Psoas muscle (tissue), 8 donors: ENCODE data around the gene TPI1. TPM values are rescaled to one million over a fixed set of nuclear protein-coding genes. Genes with fewer than 3 reads are reported as not detected.
A peak's percentile ranks its signal among the peaks of the same experiment; 100 is the strongest.

Experiments used
- ATAC-seq, 4 donors: fragments of 200-7000 bp; cut with Tn5 transposase; one replicate each; pipeline ENCODE4 v1.9.1; 2020; ENCODE audit warnings: moderate library complexity in 3 of 4, mild to moderate bottlenecking in 2 of 4
- DNase-seq, 2 donors: peaks; one replicate each; pipeline ENCODE4 v3.0.0-alpha.2; 2020
- H3K27ac ChIP-seq: fragments of 200-600 bp; one replicate; pipeline ENCODE4 v1.8.0; 2022
- H3K27me3 ChIP-seq, 3 donors: fragments of 200-600 bp in 1 of 3; one replicate each; pipeline versions ENCODE4 v1.6.1 to v1.8.0; 2013 to 2022; ENCODE audit warnings: low read length in 2 of 3, mild to moderate bottlenecking in 2 of 3, moderate library complexity in 1 of 3; ENCODE audit not compliant: insufficient read depth in 3 of 3
- H3K36me3 ChIP-seq, 2 donors: fragments of 200-600 bp in 1 of 2; one replicate each; pipeline versions ENCODE4 v1.6.1 to v1.8.0; 2013 to 2022; ENCODE audit warnings: low read depth in 1 of 2, mild to moderate bottlenecking in 1 of 2, moderate library complexity in 1 of 2; ENCODE audit not compliant: insufficient read depth in 1 of 2
- H3K4me1 ChIP-seq: fragments of 200-600 bp; one replicate; pipeline ENCODE4 v1.8.0; 2022
- H3K4me3 ChIP-seq: fragments of 200-600 bp; one replicate; pipeline ENCODE4 v1.8.0; 2022; ENCODE audit warnings: mild to moderate bottlenecking
- H3K9me3 ChIP-seq: fragments of 200-600 bp; one replicate; pipeline ENCODE4 v1.8.0; 2022
- CTCF ChIP-seq: fragments of 200-600 bp; IDR thresholded peaks from one replicate; pipeline ENCODE4 v1.8.0; 2022; ENCODE audit warnings: antibody characterized with exemption
- WGBS, 3 donors: extraction: QIAGEN DNeasy Blood & Tissue Kit; methylation state at CpG; one replicate each; pipeline versions ENCODE4 v1.1.6 to v1.1.7; 2013; 5-methylcytosine and 5-hydroxymethylcytosine counted together
- intact Hi-C, 2 donors: fragments of 100-400 bp; cut with DNase I; formaldehyde crosslinking; loops; one replicate each; pipeline versions ENCODE4 v1.11.0 to v1.14.2; 2022
- polyA plus RNA-seq, 3 donors: library from polyadenylated mRNA; stranded (reverse); fragments of 200-250 nt; gene quantifications; one replicate each; pipeline ENCODE4 v1.2.3, GENCODE V29; 2013
- total RNA-seq, 4 donors: library from RNA; stranded (reverse); fragmentation: NEBNext Ultra II Directional in 2 of 4; extraction: Animal tissue kit (Norgen Biotek cat#: 25700) in 2 of 4; gene quantifications; one replicate each; pipeline versions ENCODE4 v1.2.1 to v1.2.4, GENCODE V29; 2021 to 2023
- donor health status: healthy with polysubstance abuse.
- donor health status: DM: no; HTN: no; CAD: no; lungs with moderate emphysema.
- donor health status: Bipolar disorder and iron deficiency.
- donor health status: healthy.
- donor health status: DM: yes; HTN: yes; CAD: no.
- donor health status: DM: no; HTN: no; CAD: no.
- donor health status: DM: no; HTN: no; CAD: no.
- donor health status: DM: yes; HTN: yes; CAD: no.

Gene TPI1
- total and polyA plus RNA-seq, 7 donors, result 537 to 952 (median 699) TPM

- no peak for ATAC-seq
These were observed 27.7 kb upstream of the TPI1 start for GRCh38 chr12:6839482-6840201.

DNA sequence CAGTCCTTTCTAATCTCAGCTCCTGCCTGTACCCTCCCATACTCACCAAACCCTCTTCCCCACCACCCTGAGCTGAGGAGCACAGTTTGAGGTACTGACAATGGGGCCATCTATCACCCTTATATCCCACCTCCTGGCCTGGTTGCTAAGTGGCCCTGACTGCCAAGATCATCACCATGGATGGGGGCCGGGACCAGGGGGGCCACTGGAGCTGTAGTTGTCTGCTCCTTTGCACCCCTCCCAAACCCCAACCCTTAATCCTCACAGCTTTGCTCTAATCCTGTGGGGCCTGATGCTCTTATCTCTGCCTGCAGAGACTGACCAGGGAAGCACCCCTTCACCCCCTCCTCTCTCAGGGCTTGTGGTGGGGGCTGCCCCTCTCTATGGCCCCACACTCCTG lies 27.0 kb upstream of the TPI1 start:
- no peaks in the 10 kb centered on the region for H3K9me3 ChIP-seq
- ATAC-seq (no peak), DNase-seq (peak in 1 of 2 donors; percentile 33)
- H3K4me3 ChIP-seq, result no peak overlapping the region
- WGBS, 3 donors, result 59 to 75% (median 65%) methylated on average over 1 of the region's 1 CpG
- no peaks in the 10 kb centered on the region for H3K27me3 ChIP-seq
- no peak for TF ChIP-seq CTCF
- no peaks in the 10 kb centered on the region for H3K36me3 ChIP-seq
- no peaks in the 10 kb centered on the region for H3K4me1 ChIP-seq
- intact Hi-C loops, result no loop called here
- no peak overlapping the region for H3K27ac ChIP-seq

More at GRCh38 chr12:6839482-6840201, 27.7 kb upstream of the TPI1 start:
- no peak overlapping the region for H3K4me3 ChIP-seq
- intact Hi-C loops, result no loop called here
- no peaks in the 10 kb centered on the region for H3K36me3 ChIP-seq
- TF ChIP-seq CTCF, result no peak
- no peak overlapping the region for H3K27ac ChIP-seq
- no peaks in the 10 kb centered on the region for H3K27me3 ChIP-seq
- peak in 1 of 2 donors; percentile 44 for DNase-seq
- no peaks in the 10 kb centered on the region for H3K9me3 ChIP-seq
- no peaks in the 10 kb centered on the region for H3K4me1 ChIP-seq
- WGBS, 3 donors, result 74 to 79% (median 77%) methylated on average over 10 of the region's 10 CpGs

GRCh38 chr12:6840761-6841515 lies 26.4 kb upstream of the TPI1 start, which contains the start of gene GNB3:
Gene GNB3, plus strand, starts transcription at chr12:6840925. Its CDS starts 363 bp downstream, at chr12:6841288.
- H3K4me1 ChIP-seq, result no peaks in the 10 kb centered on the region
- H3K9me3 ChIP-seq, result no peaks in the 10 kb centered on the region
- WGBS, 3 donors, result 40 to 47% (median 46%) methylated on average over 22 to 24 of the region's 24 CpGs
- H3K27ac ChIP-seq, result no peak within 1 kb of the TSS
- DNase-seq (peak in 1 of 2 donors; percentile 32), ATAC-seq (peak in 2 of 4 donors; percentile 32 to 37)
- H3K4me3 ChIP-seq, result no peak within 1 kb of the TSS
- intact Hi-C loops, result no loop called here
- no peaks in the 10 kb centered on the region for H3K36me3 ChIP-seq
- TF ChIP-seq CTCF, result no peak
- H3K27me3 ChIP-seq, result no peaks in the 10 kb centered on the region

DNA sequence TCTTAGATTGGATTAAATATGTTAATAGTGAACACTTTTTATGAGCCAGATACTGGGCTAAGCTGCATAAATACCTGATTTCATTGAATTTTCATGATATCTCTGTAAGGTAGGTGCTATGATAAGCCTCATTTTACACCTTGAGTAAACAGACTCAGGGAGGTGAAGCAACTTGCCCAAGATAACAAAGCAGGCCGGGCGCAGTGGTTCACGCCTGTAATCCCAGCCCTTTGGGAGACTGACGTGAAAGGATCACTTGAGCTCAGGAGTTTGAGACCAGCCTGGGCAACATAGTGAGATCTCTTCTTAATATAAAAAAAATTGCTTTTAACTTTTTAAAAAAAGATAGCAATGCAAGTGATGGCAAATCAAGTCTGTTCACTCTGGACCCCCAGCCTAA lies 25.3 kb upstream of the TPI1 start:
- no peaks in the 10 kb centered on the region for H3K4me1 ChIP-seq
- no peak for ATAC-seq
- WGBS, 3 donors, result 94 to 98% (median 95%) methylated on average over 4 of the region's 4 CpGs
- H3K36me3 ChIP-seq, result no peaks in the 10 kb centered on the region
- H3K4me3 ChIP-seq, result no peak overlapping the region
- intact Hi-C loops, result no loop called here
- H3K27me3 ChIP-seq, result no peaks in the 10 kb centered on the region
- DNase-seq, result peak in 1 of 2 donors; percentile 12
- no peak overlapping the region for H3K27ac ChIP-seq
- no peak for TF ChIP-seq CTCF
- H3K9me3 ChIP-seq, result no peaks in the 10 kb centered on the region
